B cell (primary cell): ENCODE data around the gene HMBS. TPM values are rescaled to one million over a fixed set of nuclear protein-coding genes. Genes with fewer than 3 reads are reported as not detected.

ENCODE experiments used
- ATAC-seq: fragments of 200-7000 bp; cut with Tn5 transposase; one replicate; pipeline ENCODE4 v1.10.0; 2021; ENCODE audit warnings: low read depth, mild to moderate bottlenecking, moderate number of reproducible peaks, moderate library complexity
- CTCF ChIA-PET: fragments of 350-600 bp; sonication (Branson Sonifier 250); formaldehyde crosslinking; loops from one replicate; lab custom pipeline; 2021; ENCODE audit warnings: antibody characterized with exemption, inconsistent platforms; lab: Charles Lee
- POLR2A ChIA-PET: fragments of 350-600 bp; sonication (Branson Sonifier 250); formaldehyde crosslinking; loops from one replicate; lab custom pipeline; 2021; ENCODE audit warnings: antibody characterized with exemption; lab: Charles Lee
- DNase-seq: peaks from one replicate; pipeline ENCODE4 v3.0.0; 2013
- H2AFZ ChIP-seq: 2 replicates; pipeline ENCODE4 v1.6.1; 2012; ENCODE audit warnings: mild to moderate bottlenecking, low read depth, low read length; ENCODE audit not compliant: insufficient read depth, poor library complexity, severe bottlenecking
- H3K27ac ChIP-seq, 2 donors: 1 replicate in 1 of 2; 2 replicates in 1 of 2; pipeline ENCODE4 v1.5.1; 2012 to 2013; ENCODE audit warnings: low read length in 2 of 2, mild to moderate bottlenecking in 2 of 2, moderate library complexity in 1 of 2
- H3K27me3 ChIP-seq, 4 experiments: fragments of 200-600 bp in 1 of 4; sonication (generic) in 1 of 4; replicated peaks in 1 of 4; 1 replicate in 2 of 4; 2 replicates in 2 of 4; pipeline versions ENCODE4 v1.6.1 to v1.7.0; 2013 to 2016; ENCODE audit warnings: low read length in 3 of 4, mild to moderate bottlenecking in 2 of 4, mixed read lengths in 1 of 4, moderate library complexity in 1 of 4; ENCODE audit not compliant: insufficient read depth in 4 of 4, control insufficient read depth in 3 of 4; ENCODE audit errors: control extremely low read depth in 1 of 4
- H3K36me3 ChIP-seq, 2 experiments: replicated peaks in 1 of 2; 1 replicate in 1 of 2; 2 replicates in 1 of 2; pipeline versions ENCODE4 v1.6.1 to v1.7.1; 2013; ENCODE audit warnings: low read length in 1 of 2; ENCODE audit not compliant: insufficient read depth in 2 of 2, control insufficient read depth in 1 of 2; ENCODE audit errors: control extremely low read depth in 1 of 2, extremely low read depth in 1 of 2
- H3K4me1 ChIP-seq, 2 donors: fragments of 200-600 bp in 1 of 2; sonication (generic) in 1 of 2; 1 replicate in 1 of 2; 2 replicates in 1 of 2; pipeline versions ENCODE4 v1.5.1 to v1.6.1; 2013 to 2017; ENCODE audit warnings: low read length in 2 of 2; ENCODE audit not compliant: control insufficient read depth in 2 of 2, insufficient read depth in 2 of 2
- H3K4me2 ChIP-seq: replicated peaks from 2 replicates; pipeline ENCODE3; 2012; ENCODE audit warnings: mild to moderate bottlenecking, low read depth, low read length; ENCODE audit not compliant: poor library complexity, severe bottlenecking
- H3K4me3 ChIP-seq, 5 experiments: fragments of 200-600 bp in 1 of 5; sonication (generic) in 1 of 5; 1 replicate in 3 of 5; 2 replicates in 2 of 5; pipeline versions ENCODE4 v1.5.1 to v1.7.0; 2011 to 2016; ENCODE audit warnings: low read length in 4 of 5, mild to moderate bottlenecking in 4 of 5, low read depth in 2 of 5, control low read depth in 1 of 5, moderate library complexity in 1 of 5; ENCODE audit not compliant: insufficient read depth in 1 of 5; ENCODE audit errors: control extremely low read depth in 1 of 5, extremely low read depth in 1 of 5
- H3K79me2 ChIP-seq: fragments of 200-600 bp; sonication (generic); one replicate; pipeline ENCODE4 v1.6.0; 2016; ENCODE audit warnings: low read length; ENCODE audit not compliant: control insufficient read depth, insufficient read depth
- H3K9ac ChIP-seq: fragments of 200-600 bp; sonication (generic); 2 replicates; pipeline ENCODE4 v1.6.1; 2017; ENCODE audit warnings: mild to moderate bottlenecking, low read length, moderate library complexity
- H3K9me3 ChIP-seq, 3 donors: one replicate each; pipeline versions ENCODE4 v1.6.1 to v1.7.1; 2013; ENCODE audit warnings: low read length in 2 of 3; ENCODE audit not compliant: control insufficient read depth in 2 of 3, insufficient read depth in 1 of 3; ENCODE audit errors: control extremely low read depth in 1 of 3
- H4K20me1 ChIP-seq: 2 replicates; pipeline ENCODE4 v1.6.0; 2012; ENCODE audit warnings: mild to moderate bottlenecking, low read length; ENCODE audit not compliant: insufficient read depth, control insufficient read depth, poor library complexity, severe bottlenecking
- H3K27ac Mint-ChIP-seq: one replicate; pipeline ENCODE4 v1.8.0; 2021; ENCODE audit warnings: mixed read lengths
- H3K27me3 Mint-ChIP-seq: one replicate; pipeline ENCODE4 v1.8.0; 2021; ENCODE audit warnings: mixed read lengths
- H3K4me1 Mint-ChIP-seq: one replicate; pipeline ENCODE4 v1.8.0; 2021; ENCODE audit warnings: mixed read lengths
- H3K4me3 Mint-ChIP-seq: one replicate; pipeline ENCODE4 v1.8.0; 2021; ENCODE audit warnings: mixed read lengths
- H3K9me3 Mint-ChIP-seq: one replicate; pipeline ENCODE4 v1.8.0; 2022; ENCODE audit warnings: mixed read lengths; ENCODE audit not compliant: insufficient read depth
- EZH2 ChIP-seq: IDR thresholded peaks from 2 replicates; pipeline ENCODE4 v1.6.1; 2012; ENCODE audit warnings: borderline replicate concordance, low read depth, mild to moderate bottlenecking, moderate library complexity, low read length; ENCODE audit not compliant: insufficient read depth, poor library complexity, severe bottlenecking
- WGBS: methylation state at CpG from one replicate; pipeline ENCODE4 v1.1.5; 2013; ENCODE audit warnings: missing lambda C conversion rate; ENCODE audit not compliant: insufficient coverage; 5-methylcytosine and 5-hydroxymethylcytosine counted together
- intact Hi-C: fragments of 100-400 bp; cut with micrococcal nuclease; formaldehyde crosslinking; loops from one replicate; pipeline ENCODE4 v1.10.0; 2022
- polyA plus RNA-seq: library from polyadenylated mRNA; depleted of rRNA; stranded (reverse); fragments of >200 nt; gene quantifications from 2 replicates; pipeline ENCODE4 v1.2.3, GENCODE V29; 2012
- total RNA-seq, 2 donors: library from RNA; stranded (reverse); fragments of 120-200 nt in 1 of 2; gene quantifications; 1 replicate in 1 of 2; 2 replicates in 1 of 2; pipeline versions ENCODE4 v1.2.3 to v1.2.4, GENCODE V29; 2013 to 2022
- TF ChIP-seq, protein P1 (sequence below): fragments of 200-600 bp; IDR thresholded peaks from one replicate; pipeline ENCODE4 v1.8.0; 2022; ENCODE audit warnings: antibody characterized with exemption, mild to moderate bottlenecking

HMBS gene
- total and polyA plus RNA-seq, 2 donors (not counting 1 experiment from before 2014, with no cell fraction given): 7.6 to 17.7 TPM

GRCh38 chr11:119044708-119045107, 40.0 kb upstream of the HMBS start:
- no peak overlapping the region for H3K27ac Mint-ChIP-seq
- H3K4me3 Mint-ChIP-seq: no peak overlapping the region
- no peaks in the 10 kb centered on the region for H3K79me2 ChIP-seq

GRCh38 chr11:119046489-119046888, 38.2 kb upstream of the HMBS start:
- Mint-ChIP-seq H3K27ac (no peak overlapping the region), H3K4me1 (peaks cover 5% of the 10 kb centered on the region), H3K4me3 (no peak overlapping the region), H3K9me3 (no peaks in the 10 kb centered on the region), H3K27me3 (no peaks in the 10 kb centered on the region)
- no peak for DNase-seq
- Histone ChIP-seq H3K9me3 (no peaks in the 10 kb centered on the region), H3K27me3 (no peaks in the 10 kb centered on the region), H3K79me2 (no peaks in the 10 kb centered on the region), H3K27ac (no peak overlapping the region), H3K4me1 (peaks cover 2% of the 10 kb centered on the region in 2 donors), H3K9ac (no peak overlapping the region), H4K20me1 (no peaks in the 10 kb centered on the region), H3K36me3 (peaks cover 0 to 47% of the 10 kb centered on the region in 2 experiments), H3K4me2 (no peak overlapping the region), H3K4me3 (no peak overlapping the region), H2AFZ (no peak overlapping the region)
- intact Hi-C loops: no loop called here
- whole genome bisulfite sequencing: 96% methylated on average over 6 of the region's 6 CpGs
- POLR2A ChIA-PET: no interaction called here
- CTCF ChIA-PET: interaction anchor here (1.0 kb wide), 1 partner anchor 16 kb away, joined by 3 read pairs; no protein-coding TSS in a partner anchor
- no peak for ATAC-seq
- TF ChIP-seq, protein P1, sequence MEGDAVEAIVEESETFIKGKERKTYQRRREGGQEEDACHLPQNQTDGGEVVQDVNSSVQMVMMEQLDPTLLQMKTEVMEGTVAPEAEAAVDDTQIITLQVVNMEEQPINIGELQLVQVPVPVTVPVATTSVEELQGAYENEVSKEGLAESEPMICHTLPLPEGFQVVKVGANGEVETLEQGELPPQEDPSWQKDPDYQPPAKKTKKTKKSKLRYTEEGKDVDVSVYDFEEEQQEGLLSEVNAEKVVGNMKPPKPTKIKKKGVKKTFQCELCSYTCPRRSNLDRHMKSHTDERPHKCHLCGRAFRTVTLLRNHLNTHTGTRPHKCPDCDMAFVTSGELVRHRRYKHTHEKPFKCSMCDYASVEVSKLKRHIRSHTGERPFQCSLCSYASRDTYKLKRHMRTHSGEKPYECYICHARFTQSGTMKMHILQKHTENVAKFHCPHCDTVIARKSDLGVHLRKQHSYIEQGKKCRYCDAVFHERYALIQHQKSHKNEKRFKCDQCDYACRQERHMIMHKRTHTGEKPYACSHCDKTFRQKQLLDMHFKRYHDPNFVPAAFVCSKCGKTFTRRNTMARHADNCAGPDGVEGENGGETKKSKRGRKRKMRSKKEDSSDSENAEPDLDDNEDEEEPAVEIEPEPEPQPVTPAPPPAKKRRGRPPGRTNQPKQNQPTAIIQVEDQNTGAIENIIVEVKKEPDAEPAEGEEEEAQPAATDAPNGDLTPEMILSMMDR: no peak
- TF ChIP-seq EZH2: no peak

More at GRCh38 chr11:119044708-119045107, 40.0 kb upstream of the HMBS start:
- Mint-ChIP-seq H3K27me3 (no peaks in the 10 kb centered on the region), H3K4me1 (peaks cover under 1% of the 10 kb centered on the region), H3K9me3 (no peaks in the 10 kb centered on the region)
- H3K9me3 ChIP-seq: no peaks in the 10 kb centered on the region
- no peak for DNase-seq
- H4K20me1 ChIP-seq: no peaks in the 10 kb centered on the region
- H3K27me3 ChIP-seq: no peaks in the 10 kb centered on the region
- intact Hi-C loops: no loop called here
- H3K27ac ChIP-seq: no peak overlapping the region
- TF ChIP-seq, protein P1: peak; percentile 10
- no peak for TF ChIP-seq EZH2
- ChIA-PET CTCF (interaction anchor here (0.8 to 2.7 kb wide), 2 partner anchors 11 to 18 kb away, joined by 3 to 8 read pairs; no protein-coding TSS in a partner anchor), POLR2A (no interaction called here)
- no peak for ATAC-seq
- H3K9ac ChIP-seq: no peak overlapping the region
- no peak overlapping the region for H2AFZ ChIP-seq
- peaks cover 0 to 2% of the 10 kb centered on the region in 2 donors for H3K4me1 ChIP-seq
- 100% methylated on average over 2 of the region's 6 CpGs for WGBS
- H3K4me2 ChIP-seq: no peak overlapping the region
- no peak overlapping the region for H3K4me3 ChIP-seq
- peaks cover 0 to 39% of the 10 kb centered on the region in 2 experiments for H3K36me3 ChIP-seq
